SH-SY5Y (cell line): ENCODE results near the gene STOM.

ENCODE experiments used
- GATA2 ChIP-seq: IDR thresholded peaks from 2 replicates; pipeline ENCODE4 v1.6.1; 2011; ENCODE audit warnings: mild to moderate bottlenecking, low read depth, low read length
- GATA3 ChIP-seq: IDR thresholded peaks from 2 replicates; pipeline ENCODE4 v1.6.1; 2011; ENCODE audit warnings: low read depth, mild to moderate bottlenecking, low read length, moderate library complexity

DNA sequence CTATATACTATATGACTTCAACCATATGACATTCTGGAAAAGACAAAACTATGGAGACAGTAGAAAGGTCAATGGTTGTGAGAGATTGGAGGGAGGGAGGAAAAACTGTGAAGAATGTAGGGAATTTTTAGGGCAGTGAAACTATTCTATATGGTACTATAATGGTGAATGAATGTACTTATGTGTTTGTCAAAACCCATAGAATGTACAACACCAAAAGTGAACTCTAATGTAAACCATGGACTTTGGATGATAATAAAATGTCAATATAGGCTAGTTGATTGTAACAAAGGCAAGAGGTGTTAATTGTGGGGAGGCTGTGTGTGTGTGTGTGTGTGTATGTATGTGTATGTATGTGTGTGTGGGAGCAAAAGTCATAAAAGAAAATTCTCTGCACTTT, 10.8 kb upstream of the STOM start:
- no peak for TF ChIP-seq GATA3
- TF ChIP-seq GATA2 = no peak
